Measurements from ENCODE around the gene BCL2L12. TPM values are rescaled to one million over a fixed set of nuclear protein-coding genes. Genes with fewer than 3 reads are reported as not detected.

Gene BCL2L12
- total and polyA plus RNA-seq, 12 donors: 3.3 to 16.3 (median 9.9) TPM

DNA sequence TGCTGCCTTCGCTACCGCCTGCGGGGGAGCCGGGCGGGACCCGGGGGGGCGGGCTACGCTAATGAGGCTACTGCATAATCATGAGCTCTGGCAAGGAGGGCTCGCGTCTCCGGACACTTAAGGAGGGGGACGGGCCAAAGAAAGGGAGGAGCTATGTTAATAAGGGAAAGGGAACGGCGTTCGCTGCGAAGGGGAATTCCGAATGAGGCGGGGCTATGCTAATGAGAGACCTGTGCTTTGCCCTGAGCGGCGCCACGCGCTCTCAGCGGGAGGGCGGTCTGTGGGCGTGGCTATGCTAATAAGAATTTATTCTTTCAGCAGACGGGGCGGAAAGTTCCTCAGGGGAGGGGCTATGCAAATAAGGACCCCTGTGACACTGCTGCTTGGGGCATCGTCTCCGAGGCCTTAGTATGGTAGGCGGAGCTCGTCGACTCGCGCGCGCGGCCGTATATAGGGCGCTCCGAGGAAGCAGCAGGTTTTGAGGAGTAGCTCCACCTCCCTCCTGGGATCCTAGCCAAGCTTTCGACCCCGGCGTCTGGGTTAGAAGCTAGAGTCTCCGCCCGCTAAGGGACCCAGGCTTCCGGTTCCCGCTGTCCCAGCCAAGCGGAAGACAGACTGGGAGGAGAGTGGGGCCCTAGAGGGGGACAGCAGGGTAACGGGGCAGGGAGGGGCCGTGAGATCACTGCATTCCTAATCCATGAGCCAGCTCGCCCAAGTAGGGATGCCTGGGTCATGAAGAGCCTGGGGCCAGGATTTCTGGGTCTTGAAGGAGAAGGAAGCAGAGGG lies 25.4 kb upstream of the BCL2L12 start, which contains the start of gene RRAS:
Gene RRAS, minus strand, starts transcription at position 31 of the 786 bp plus-strand sequence. CDS start 45 bp downstream, outside the sequence.
- intact Hi-C loops (cut with DNase I): no loop called here

DNA sequence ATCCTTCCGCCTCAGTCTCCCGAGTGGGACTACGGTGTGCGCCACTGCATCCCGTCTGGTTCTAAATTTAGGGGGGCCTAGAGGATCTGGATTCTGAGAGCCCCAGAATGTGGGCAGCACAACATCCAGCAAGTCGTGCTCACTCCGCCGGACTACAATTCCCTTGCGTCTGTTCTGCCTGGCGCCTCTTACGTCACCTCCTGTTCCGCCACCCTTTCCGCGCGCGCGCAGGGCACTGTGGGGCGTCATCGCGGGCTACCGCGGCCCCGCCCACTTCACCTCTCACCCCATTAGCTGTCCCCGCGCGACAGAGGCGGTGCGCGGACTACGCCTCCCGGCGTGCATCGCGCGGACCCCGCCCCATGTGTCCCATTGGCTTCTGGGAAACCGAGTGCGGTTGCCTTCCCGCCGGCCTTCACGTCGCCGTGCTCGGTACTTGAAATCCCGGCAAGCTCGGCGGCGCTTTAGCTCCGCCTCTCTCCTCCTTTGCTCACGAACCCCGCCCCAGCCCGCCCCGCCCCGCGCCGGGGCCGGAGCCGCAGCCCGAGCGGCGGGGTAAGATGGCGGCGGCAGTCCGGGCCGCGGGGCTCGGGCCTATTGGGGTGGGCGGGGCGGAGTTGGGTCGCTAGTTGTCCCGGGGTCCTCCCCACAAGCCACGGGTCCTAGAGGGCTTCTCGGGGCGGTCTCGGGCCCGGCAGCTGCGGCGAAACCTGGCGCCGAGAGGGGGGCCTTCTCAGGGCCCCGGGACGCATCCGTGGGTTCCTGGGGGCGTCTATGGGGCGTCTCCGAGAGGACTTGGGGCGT lies 23.8 kb upstream of the BCL2L12 start, which contains the start of gene SCAF1:
Gene SCAF1, plus strand, starts transcription at position 522 of the 804 bp plus-strand sequence. CDS start 2,818 bp downstream, outside the sequence.
- peak; percentile 84 to 97 for TF ChIP-seq POLR2A (IDR thresholded peaks at IDR 0.05)
- TF ChIP-seq, protein P1, sequence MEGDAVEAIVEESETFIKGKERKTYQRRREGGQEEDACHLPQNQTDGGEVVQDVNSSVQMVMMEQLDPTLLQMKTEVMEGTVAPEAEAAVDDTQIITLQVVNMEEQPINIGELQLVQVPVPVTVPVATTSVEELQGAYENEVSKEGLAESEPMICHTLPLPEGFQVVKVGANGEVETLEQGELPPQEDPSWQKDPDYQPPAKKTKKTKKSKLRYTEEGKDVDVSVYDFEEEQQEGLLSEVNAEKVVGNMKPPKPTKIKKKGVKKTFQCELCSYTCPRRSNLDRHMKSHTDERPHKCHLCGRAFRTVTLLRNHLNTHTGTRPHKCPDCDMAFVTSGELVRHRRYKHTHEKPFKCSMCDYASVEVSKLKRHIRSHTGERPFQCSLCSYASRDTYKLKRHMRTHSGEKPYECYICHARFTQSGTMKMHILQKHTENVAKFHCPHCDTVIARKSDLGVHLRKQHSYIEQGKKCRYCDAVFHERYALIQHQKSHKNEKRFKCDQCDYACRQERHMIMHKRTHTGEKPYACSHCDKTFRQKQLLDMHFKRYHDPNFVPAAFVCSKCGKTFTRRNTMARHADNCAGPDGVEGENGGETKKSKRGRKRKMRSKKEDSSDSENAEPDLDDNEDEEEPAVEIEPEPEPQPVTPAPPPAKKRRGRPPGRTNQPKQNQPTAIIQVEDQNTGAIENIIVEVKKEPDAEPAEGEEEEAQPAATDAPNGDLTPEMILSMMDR (IDR thresholded peaks at IDR 0.05): no peak
- peak; percentile 99 to 100 (median 99) for DNase-seq
- peaks cover 29 to 50% of the 10 kb centered on the region in 2 donors for H3K4me1 ChIP-seq (replicated peaks in 1 of 2)
- H3K27me3 ChIP-seq: no peaks in the 10 kb centered on the region
- peaks cover 0 to 16% of the 10 kb centered on the region in 2 donors for H3K36me3 ChIP-seq (replicated peaks in 1 of 2)
- H3K9me3 ChIP-seq (replicated peaks in 1 of 3): no peaks in the 10 kb centered on the region
- intact Hi-C loops (cut with DNase I): no loop called here
- peak within 1 kb of the TSS; percentile 93 to 100 (median 97) for H3K27ac ChIP-seq
- peak within 1 kb of the TSS; percentile 37 to 93 (median 72) for H3K4me3 ChIP-seq
- 0 to 3% (median 0%) methylated on average over 15 to 87 of the region's 87 CpGs for WGBS, 4 donors

More for the DNA sequence above, 25.4 kb upstream of the BCL2L12 start, which contains the start of gene RRAS:
- Histone ChIP-seq H3K4me1 (replicated peaks in 1 of 2) (peaks cover 29 to 48% of the 10 kb centered on the region in 2 donors), H3K9me3 (replicated peaks in 1 of 3) (no peaks in the 10 kb centered on the region), H3K4me3 (peak within 1 kb of the TSS in 3 of 4 donors; percentile 49 to 67 (median 55)), H3K27me3 (no peaks in the 10 kb centered on the region), H3K27ac (peak within 1 kb of the TSS; percentile 93 to 100 (median 97)), H3K36me3 (replicated peaks in 1 of 2) (peaks cover 0 to 6% of the 10 kb centered on the region in 2 donors)
- peak; percentile 99 to 100 (median 100) for DNase-seq
- TF ChIP-seq, protein P1 (IDR thresholded peaks at IDR 0.05): no peak
- TF ChIP-seq POLR2A (IDR thresholded peaks at IDR 0.05): peak; percentile 78 to 96
- WGBS, 4 donors: 0 to 2% (median 0%) methylated on average over 29 to 51 of the region's 51 CpGs

DNA sequence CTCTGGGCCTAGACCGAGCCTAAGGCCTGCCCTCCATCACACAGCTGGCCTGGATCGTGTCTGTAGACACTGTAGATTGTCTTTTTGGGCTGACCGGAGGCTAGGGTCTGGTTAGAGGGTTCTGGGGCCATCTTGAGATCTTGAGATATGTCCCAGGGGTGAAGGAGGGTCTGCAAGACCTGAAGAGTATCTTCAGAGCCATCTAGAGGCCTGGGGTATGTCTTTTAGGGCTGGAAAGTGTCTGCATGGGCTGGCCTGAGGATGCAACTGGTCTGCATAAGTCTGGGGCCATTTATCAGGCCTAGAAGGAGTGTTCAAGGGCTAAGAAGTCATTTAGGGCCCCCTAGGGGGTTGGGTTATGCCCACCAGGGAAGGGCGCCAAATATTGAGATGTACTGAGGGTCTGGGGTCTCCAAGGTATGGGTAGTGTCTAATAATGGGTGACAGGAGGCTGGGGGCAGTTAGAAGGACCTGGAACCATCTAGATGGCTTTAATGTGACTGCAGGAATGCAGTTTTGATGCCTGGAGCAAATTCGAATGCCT lies 23.2 kb upstream of the BCL2L12 start:
- H3K4me1 ChIP-seq (replicated peaks in 1 of 2): peaks cover 29 to 50% of the 10 kb centered on the region in 2 donors
- peak overlapping the region in 4 of 5 donors; percentile 76 to 99 (median 86) for H3K27ac ChIP-seq
- TF ChIP-seq, protein P1 (IDR thresholded peaks at IDR 0.05): no peak
- TF ChIP-seq POLR2A (IDR thresholded peaks at IDR 0.05): no peak
- H3K36me3 ChIP-seq (replicated peaks in 1 of 2): peaks cover 0 to 22% of the 10 kb centered on the region in 2 donors
- WGBS, 4 donors: 4 to 10% (median 9%) methylated on average over 4 to 5 of the region's 5 CpGs
- intact Hi-C loops (cut with DNase I): no loop called here
- DNase-seq: no peak
- no peaks in the 10 kb centered on the region for H3K27me3 ChIP-seq
- no peaks in the 10 kb centered on the region for H3K9me3 ChIP-seq (replicated peaks in 1 of 3)
- peak overlapping the region; percentile 37 to 93 (median 72) for H3K4me3 ChIP-seq

Measured in adrenal gland (tissue), 12 donors.